Measurements from ENCODE around the gene ZNF292. TPM values are rescaled to one million over a fixed set of nuclear protein-coding genes. Genes with fewer than 3 reads are reported as not detected.

ZNF292 gene
- total and polyA plus RNA-seq, 10 of the 15 experiments (the other 5 are each of a cell fraction or from before 2014, with no cell fraction given) = 11.1 to 57.6 (median 30.6) TPM

GRCh38 chr6:87200469-87201175 lies 45.3 kb downstream of the ZNF292 start:
- Histone ChIP-seq H3K4me1 (ENCODE audit: control insufficient read depth, insufficient read depth, low read length) (peaks cover 27% of the 10 kb centered on the region), H4K20me1 (ENCODE audit: control insufficient read depth, insufficient read depth) (no peaks in the 10 kb centered on the region), H3K9me3 (replicated peaks; ENCODE audit: control insufficient read depth, insufficient read depth, low read length) (no peaks in the 10 kb centered on the region), H3K4me2 (ENCODE audit: control insufficient read depth, insufficient read depth) (no peak overlapping the region), H2AFZ (ENCODE audit: control insufficient read depth, low read depth, low read length) (no peak overlapping the region), H3K27ac (ENCODE audit: control insufficient read depth, insufficient read depth) (no peak overlapping the region), H3K79me2 (ENCODE audit: control insufficient read depth, insufficient read depth, low read length) (peaks cover 89% of the 10 kb centered on the region), H3K27me3 (replicated peaks in 1 of 2; ENCODE audit: control insufficient read depth in 2 of 2, insufficient read depth in 2 of 2, low read length in 1 of 2) (no peaks in the 10 kb centered on the region), H3K36me3 (ENCODE audit: control insufficient read depth in 2 of 2, insufficient read depth in 2 of 2, low read length in 1 of 2) (peaks cover 0 to 8% of the 10 kb centered on the region in 2 experiments; a peak in 3 of 4 replicates), H3K9ac (ENCODE audit: control insufficient read depth, insufficient read depth, low read length) (no peak overlapping the region), H3K4me3 (no peak overlapping the region)
- no peak for FAIRE-seq
- intact Hi-C loops (cut with micrococcal nuclease; ENCODE audit: unreplicated experiment) (no loop called here), in situ Hi-C loops (cut with MboI) (no loop called here)
- TF ChIP-seq NKRF (conservative IDR thresholded peaks at IDR 0.05) (no peak), ZNF592 (IDR thresholded peaks at IDR 0.05) (no peak), HDGF (IDR thresholded peaks at IDR 0.05) (no peak), DPF2 (IDR thresholded peaks at IDR 0.05) (no peak), TARDBP (IDR thresholded peaks at IDR 0.05; ENCODE audit: borderline replicate concordance) (no peak), SMAD5 (IDR thresholded peaks at IDR 0.05; ENCODE audit: low read depth) (no peak), ASH2L (IDR thresholded peaks at IDR 0.05; ENCODE audit: borderline replicate concordance, low read depth) (no peak), POLR2AphosphoS5 (IDR thresholded peaks at IDR 0.05; ENCODE audit: low read length) (no peak), MAX (IDR thresholded peaks at IDR 0.05; ENCODE audit: low read depth, low read length) (no peak), SREBF1 (IDR thresholded peaks at IDR 0.05; ENCODE audit: low read length) (no peak), ZNF274 (IDR thresholded peaks at IDR 0.05; ENCODE audit: insufficient read depth, insufficient read length) (no peak)
- CTCF ChIA-PET = no interaction called here
- SMC1A ChIA-PET (ENCODE audit: uncharacterized antibody, unreplicated experiment) = interaction anchor here (0.9 to 1.0 kb wide), 2 partner anchors 8 to 10 kb away, joined by 3 read pairs; no protein-coding TSS in a partner anchor
- no TSS peak for BruUV-seq (replicated peaks)
- POLR2A ChIA-PET = no interaction called here
- 79% methylated on average over 4 of the region's 4 CpGs for WGBS (ENCODE audit: insufficient coverage, insufficient replicate concordance, low lambda C conversion rate, missing lambda C conversion rate)
- no peak for DNase-seq (ENCODE audit: low read depth, low spot score)
- no peak for ATAC-seq
- RAD21 ChIA-PET (ENCODE audit: unreplicated experiment) = interaction anchor here (1.6 kb wide), 1 partner anchor 45 kb away, joined by 4 read pairs; the partner anchor contains the start of gene ZNF292
